ENCODE measurements around the gene UBE2V1. TPM values are rescaled to one million over a fixed set of nuclear protein-coding genes. Genes with fewer than 3 reads are reported as not detected.

The UBE2V1 gene
- total RNA-seq, 6 donors from 2014 or later, result 50.3 to 116 (median 69.9) TPM

DNA sequence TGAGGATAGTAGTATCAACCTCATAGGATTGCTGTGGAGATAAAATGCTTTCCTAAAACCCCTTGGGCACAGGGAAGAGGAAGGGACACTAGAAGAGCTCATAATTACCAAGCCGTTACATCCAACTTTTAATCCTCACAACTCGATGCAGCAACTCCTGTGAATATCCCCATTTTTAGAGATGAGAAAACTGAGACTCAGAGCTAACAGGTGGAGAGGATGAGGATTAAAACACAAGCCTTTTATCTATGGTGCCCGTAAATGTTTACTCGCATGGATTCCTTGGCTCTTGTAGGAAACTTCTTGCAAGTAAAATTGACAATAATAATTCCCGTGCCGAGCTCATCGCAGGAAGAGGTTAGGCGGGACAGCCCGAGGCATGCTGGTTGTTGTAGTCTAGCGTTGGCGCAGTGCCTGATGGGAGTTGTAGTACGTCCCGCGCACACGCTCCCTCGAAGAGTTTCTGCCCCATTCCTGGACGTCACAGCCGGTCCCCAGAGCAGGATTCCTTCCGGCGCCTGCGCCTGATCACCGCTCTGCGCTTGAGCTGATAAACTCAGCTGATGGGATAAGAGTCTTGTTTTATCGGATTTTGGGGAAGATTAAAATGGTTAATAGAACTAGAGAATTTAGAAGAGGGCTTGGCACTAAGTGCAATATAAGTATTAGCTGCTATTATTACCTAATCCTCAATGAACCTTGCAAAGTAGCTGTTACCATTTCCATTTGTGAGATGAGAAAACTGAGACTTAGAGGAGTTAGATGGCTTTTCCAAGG is 2.8 kb upstream of the UBE2V1 start:
- TF ChIP-seq POLR2AphosphoS5 (IDR thresholded peaks at IDR 0.05) (peak; percentile 70 to 88), EP300 (IDR thresholded peaks at IDR 0.05) (peak in 1 of 4 donors; percentile 68), POLR2A (IDR thresholded peaks at IDR 0.05) (peak in 1 of 4 donors; percentile 50), CTCF (IDR thresholded peaks at IDR 0.05) (peak in 1 of 6 experiments; percentile 11)
- peak overlapping the region; percentile 45 to 82 (median 62) for H3K27ac ChIP-seq
- H3K36me3 ChIP-seq, result peaks cover 0 to 2% (median 0%) of the 10 kb centered on the region in 4 donors
- H3K9me3 ChIP-seq, result no peaks in the 10 kb centered on the region
- H3K27me3 ChIP-seq, result no peaks in the 10 kb centered on the region
- ATAC-seq (ENCODE audit: low FRiP score in 2 of 2) (peak; percentile 95), DNase-seq (peak; percentile 87 to 99)
- WGBS, 2 donors, result 0% methylated on average over 23 to 24 of the region's 24 CpGs
- H3K4me1 ChIP-seq, result peaks cover 28 to 51% (median 38%) of the 10 kb centered on the region in 4 donors
- peak overlapping the region in 3 of 4 donors; percentile 40 to 60 (median 47) for H3K4me3 ChIP-seq

DNA sequence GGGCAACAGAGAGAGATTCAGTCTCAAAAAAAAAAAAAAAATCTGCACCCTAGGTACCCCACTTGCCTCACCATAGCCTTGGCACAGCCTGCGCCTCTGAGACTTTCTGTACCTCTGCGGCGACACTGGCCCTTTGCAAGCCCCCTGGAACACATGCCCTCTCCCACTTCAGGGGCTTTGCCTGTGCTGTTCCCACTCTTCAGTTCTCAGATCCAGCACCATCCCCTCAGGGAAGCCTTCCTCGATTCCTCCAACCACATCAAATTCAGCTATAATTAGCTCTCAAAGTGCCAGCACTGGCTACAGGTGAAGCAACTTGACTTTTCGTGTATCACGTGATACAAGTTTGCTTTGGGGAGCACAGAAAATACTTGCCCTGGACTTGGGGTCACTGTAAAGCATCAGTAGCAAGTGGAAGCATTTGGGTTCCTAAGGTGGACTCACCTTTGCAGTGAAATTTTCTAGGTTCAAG is 2.1 kb upstream of the UBE2V1 start:
- Histone ChIP-seq H3K36me3 (peaks cover 0 to 2% (median 0%) of the 10 kb centered on the region in 4 donors), H3K9me3 (no peaks in the 10 kb centered on the region), H3K27ac (peak overlapping the region in 3 of 4 donors; percentile 61 to 82 (median 63)), H3K4me1 (peaks cover 35 to 57% (median 44%) of the 10 kb centered on the region in 4 donors), H3K27me3 (no peaks in the 10 kb centered on the region), H3K4me3 (peak overlapping the region in 3 of 4 donors; percentile 40 to 60 (median 47))
- DNase-seq (no peak), ATAC-seq (ENCODE audit: low FRiP score in 2 of 2) (no peak)
- TF ChIP-seq POLR2A (IDR thresholded peaks at IDR 0.05) (no peak), POLR2AphosphoS5 (IDR thresholded peaks at IDR 0.05) (no peak), CTCF (IDR thresholded peaks at IDR 0.05) (no peak), EP300 (IDR thresholded peaks at IDR 0.05) (no peak)
- 57 to 69% methylated on average over 6 of the region's 6 CpGs for WGBS, 2 donors

GRCh38 chr20:50113420-50114224 is 672 bp upstream of the UBE2V1 start:
- DNase-seq, result no peak
- TF ChIP-seq POLR2AphosphoS5 (IDR thresholded peaks at IDR 0.05) (no peak), POLR2A (IDR thresholded peaks at IDR 0.05) (no peak), CTCF (IDR thresholded peaks at IDR 0.05) (no peak), EP300 (IDR thresholded peaks at IDR 0.05) (no peak)
- H3K9me3 ChIP-seq, result no peaks in the 10 kb centered on the region
- peak overlapping the region; percentile 96 to 99 (median 96) for H3K27ac ChIP-seq
- H3K4me3 ChIP-seq, result peak overlapping the region; percentile 38 to 91 (median 82)
- peaks cover 50 to 72% (median 57%) of the 10 kb centered on the region in 4 donors for H3K4me1 ChIP-seq
- H3K27me3 ChIP-seq, result no peaks in the 10 kb centered on the region
- H3K36me3 ChIP-seq, result peaks cover 0 to 2% (median 0%) of the 10 kb centered on the region in 4 donors
- no peak for ATAC-seq (ENCODE audit: low FRiP score in 2 of 2)
- 9 to 12% methylated on average over 11 of the region's 11 CpGs for WGBS, 2 donors

DNA sequence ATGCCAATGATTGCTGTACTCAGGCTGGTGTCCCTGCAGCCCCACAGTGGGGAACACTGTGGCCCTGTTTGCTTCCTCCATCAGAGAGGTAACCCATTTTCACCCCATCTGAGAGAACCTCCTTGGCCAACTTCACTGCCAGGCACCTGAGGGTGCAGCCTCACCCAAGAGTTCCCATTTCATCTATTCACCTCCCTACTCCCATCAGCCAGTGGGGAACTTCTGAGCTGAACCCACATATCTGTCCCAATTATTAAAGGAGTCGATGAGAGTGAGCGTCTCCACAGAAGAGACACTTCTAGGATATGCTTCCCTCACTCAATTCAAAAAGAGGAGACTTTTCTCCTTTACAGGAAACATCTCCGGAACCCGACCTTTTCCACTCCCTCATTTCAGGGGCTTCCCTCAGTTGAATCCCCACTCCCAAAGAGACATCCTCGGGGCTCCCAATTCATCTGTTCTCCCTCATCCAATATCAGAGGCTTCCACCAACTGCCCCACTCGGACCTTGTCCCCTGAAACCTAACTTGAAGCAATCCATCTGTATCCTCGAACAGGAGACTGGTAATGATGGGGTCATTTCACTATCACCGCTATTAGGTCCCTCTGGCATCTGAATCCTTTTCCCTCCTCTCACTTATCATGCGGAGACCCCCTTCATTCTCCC is 988 bp downstream of the UBE2V1 start:
- TF ChIP-seq CTCF (IDR thresholded peaks at IDR 0.05) (no peak), POLR2AphosphoS5 (IDR thresholded peaks at IDR 0.05) (no peak), EP300 (IDR thresholded peaks at IDR 0.05) (no peak), POLR2A (IDR thresholded peaks at IDR 0.05) (no peak)
- Histone ChIP-seq H3K27me3 (no peaks in the 10 kb centered on the region), H3K4me3 (peak overlapping the region; percentile 79 to 91 (median 86)), H3K4me1 (peaks cover 66 to 88% (median 74%) of the 10 kb centered on the region in 4 donors), H3K27ac (peak overlapping the region; percentile 96 to 99 (median 96)), H3K36me3 (peaks cover 0 to 2% (median 0%) of the 10 kb centered on the region in 4 donors), H3K9me3 (no peaks in the 10 kb centered on the region)
- DNase-seq (no peak), ATAC-seq (ENCODE audit: low FRiP score in 2 of 2) (no peak)
- 9 to 10% methylated on average over 9 of the region's 9 CpGs for WGBS, 2 donors
